Measurements from ENCODE around the gene ATP9B.

- no peak for TF ChIP-seq CTCF (IDR thresholded peaks at IDR 0.05)
- no peak for TF ChIP-seq EZH2 (IDR thresholded peaks at IDR 0.05)
Measured at GRCh38 chr18:79427368-79428225, 358.4 kb downstream of the ATP9B start.
